HG03097 (cell line): ENCODE results near the gene MEAK7.

ENCODE experiments used
- ATAC-seq: cut with Tn5 transposase; IDR thresholded peaks from one replicate; pipeline ENCODE4 v1.9.1; 2021; ENCODE audit not compliant: unreplicated experiment, low FRiP score

Gene MEAK7

DNA sequence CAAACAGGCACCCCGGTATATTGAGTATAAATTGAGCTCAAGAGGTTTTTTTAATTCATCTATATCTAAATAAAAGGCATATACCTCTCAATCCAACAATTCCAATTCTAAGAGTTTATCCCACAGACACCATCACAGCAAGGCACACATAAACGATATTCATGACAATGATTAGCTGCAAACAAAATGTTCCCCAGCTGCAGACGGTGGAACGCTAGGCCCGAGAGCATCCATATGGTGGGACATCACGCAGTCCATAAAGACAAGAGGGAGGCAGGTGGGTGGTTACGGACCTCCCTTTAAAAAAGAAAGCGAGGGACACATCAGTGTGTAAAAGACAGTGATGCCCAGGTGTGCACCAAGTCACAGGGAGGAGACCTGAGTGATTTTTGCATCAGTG is 28.1 kb downstream of the MEAK7 start:
- ATAC-seq = no peak

DNA sequence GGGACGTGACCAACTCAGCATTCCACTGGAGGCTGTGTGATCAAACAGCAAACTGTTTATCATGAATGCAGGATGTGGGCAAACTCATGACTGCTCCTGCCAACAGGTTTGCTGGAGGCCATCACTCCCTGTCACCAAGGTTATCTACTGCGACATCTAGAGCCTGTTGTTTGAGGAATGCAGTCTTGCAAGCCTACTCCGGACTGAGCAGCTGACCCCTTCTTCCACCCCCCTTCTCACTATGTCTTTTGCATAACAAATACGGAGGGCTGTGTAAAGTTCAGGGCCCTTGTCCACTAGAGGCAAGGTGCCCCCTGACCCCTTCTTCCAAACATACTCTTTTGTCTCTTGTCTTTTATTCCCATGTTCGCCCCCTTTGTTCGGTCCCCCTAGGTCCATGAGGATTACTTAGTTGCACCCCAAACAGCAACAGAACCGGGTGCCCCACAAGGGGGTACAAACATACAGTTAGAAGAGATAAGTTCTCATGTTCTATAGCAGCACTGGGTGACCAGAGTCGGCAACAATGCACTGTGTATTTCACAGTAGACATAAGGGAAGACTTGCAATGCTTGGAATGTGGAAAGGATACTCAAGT is 28.7 kb downstream of the MEAK7 start:
- ATAC-seq = no peak

DNA sequence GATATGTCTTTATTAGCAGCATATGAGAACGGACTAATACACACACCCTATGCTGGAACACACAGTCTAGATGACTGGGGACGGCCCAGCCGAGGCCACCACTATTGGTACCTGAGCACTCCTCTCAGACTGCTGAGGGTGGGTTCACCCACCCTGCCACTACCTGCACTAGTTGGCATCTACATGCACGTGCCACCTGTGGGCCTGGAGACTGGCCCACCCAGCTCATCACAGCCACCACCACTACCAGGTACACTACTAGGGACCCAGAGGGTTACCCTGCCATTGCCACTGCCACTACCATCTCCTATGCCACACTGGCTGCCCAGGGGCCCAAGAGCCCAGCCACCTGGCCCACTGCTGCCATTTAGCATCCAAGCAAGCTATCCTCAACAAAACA is 32.5 kb downstream of the MEAK7 start:
- no peak for ATAC-seq

DNA sequence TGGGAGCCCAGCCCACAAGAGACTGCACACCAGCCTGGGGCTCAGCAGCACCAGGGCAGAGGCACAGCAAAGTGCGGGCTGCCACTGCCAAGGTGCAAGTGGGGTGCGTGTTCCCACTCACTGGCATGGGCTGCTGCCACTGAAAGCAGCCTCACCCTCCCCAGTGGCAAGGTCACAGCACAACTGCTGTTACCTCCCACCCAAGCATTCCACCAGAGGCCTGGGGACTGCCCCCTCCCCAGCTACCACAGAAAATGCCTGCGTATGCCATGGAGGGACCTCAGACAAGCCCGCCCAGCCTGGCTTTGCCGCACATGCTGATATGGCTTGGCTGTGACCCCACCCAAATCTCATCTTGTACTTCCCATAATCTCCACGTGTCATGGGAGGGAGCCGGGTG is 33.1 kb downstream of the MEAK7 start:
- no peak for ATAC-seq

DNA sequence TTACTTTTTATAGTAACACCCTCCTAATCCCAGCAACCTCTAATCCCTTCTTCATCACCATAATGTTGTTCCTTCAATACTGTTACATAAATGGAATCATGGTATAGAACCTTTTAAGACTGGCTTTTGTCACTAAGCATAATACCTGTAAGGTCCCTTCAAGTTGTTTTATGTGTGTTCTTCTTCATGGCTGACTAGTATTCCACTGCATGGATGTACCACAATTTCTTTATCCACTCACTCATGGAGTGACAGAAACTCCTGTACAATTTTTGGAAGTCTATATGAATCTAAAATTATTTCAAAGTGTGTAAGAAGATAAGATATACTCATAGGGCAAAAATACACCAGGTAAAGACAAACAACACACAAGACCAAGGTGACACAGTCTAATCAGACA is 36.8 kb downstream of the MEAK7 start:
- no peak for ATAC-seq

DNA sequence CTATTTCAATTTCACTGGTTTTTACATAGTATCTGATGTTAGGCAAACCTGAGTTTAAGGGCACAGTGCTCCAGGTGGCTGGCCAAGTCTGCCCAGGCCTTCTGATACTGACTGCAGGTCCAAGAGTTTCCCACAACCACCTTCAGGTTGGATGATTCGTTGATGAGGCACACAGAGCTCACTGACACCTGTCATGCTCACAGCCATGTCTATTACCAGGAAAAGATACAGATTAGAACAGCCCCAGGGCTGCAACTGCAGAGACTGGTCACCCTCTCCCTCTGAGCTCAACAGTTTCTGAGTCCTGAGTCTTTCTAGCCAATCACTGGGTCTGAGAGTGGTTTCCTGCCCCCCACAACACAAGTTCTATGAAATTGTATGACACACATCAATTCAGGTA is 37.2 kb downstream of the MEAK7 start:
- ATAC-seq = no peak

DNA sequence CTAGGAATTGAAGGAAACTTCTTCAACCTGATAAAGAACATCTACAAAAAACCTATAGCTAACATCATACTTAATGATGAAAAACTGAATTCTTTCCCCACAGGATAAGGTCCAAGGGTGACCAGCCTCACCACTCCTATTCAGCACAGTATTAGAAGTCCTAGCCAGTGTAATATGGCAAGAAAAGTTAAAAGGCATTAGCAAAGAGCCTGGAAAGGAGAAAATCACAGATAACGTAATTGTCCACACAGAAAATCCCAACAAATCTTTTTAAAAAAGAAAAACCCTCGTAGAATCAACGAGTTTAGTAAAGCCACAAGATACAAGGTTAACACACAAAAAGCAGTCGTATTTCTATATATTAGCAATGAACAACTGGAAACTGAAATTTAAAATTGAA is 37.8 kb downstream of the MEAK7 start:
- ATAC-seq = no peak

DNA sequence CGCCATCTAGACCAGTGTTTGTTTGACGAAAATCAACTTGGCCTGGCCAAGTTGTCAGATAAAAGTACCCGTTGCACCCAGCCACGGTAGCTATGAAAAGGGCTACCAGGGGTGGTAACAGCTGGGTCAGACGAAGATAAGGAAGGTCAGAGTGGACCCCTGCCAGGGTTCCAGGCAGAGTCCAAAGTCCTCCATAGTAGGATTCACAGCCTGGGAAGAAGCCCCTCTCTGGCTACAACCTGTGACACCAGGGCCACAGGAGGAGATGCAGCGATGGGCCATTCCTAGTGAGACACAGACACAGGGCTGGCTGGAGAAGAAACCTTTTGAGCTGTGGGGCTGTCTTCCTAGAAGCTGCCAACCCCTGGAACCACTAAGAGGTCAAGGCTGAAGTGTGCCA is 39.3 kb downstream of the MEAK7 start:
- no peak for ATAC-seq

DNA sequence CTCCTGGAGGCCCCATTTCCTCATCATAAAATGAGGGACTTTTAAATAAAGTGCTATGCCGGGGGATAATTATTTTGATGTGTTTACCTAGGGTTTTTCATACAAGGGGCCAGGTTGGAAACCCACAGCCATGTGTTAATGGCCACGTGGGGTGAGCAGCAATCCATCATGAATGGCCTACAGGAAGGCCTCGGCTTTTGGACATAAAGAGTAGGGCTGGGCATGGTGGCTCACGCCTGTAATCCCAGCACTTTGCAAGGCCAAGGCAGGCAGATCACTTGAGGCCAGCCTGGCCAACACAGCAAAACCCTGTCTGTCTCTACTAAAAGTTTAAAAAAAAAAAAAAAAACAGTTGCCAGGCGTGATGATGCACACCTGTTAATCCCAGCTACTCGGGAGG is 40.3 kb downstream of the MEAK7 start:
- ATAC-seq = no peak

DNA sequence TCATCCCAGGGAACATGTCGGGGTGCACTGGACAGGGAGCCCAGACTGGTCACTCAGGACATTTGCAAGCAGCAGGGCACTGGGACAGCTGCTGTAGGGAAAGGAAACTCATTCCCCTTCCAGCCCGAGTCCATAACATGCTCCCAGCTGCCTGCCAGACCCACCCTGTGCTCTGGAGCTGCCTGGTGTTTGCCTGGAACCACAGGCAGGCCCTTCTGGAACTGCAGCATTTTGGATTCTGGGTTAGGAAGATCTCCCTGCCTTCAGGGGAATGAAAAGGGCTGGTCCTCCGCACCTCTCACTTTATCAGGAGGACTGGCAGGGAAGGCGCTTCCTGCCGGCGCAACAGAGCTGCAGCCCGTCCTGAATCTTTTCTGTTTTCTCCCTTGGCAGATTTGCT is 41.2 kb downstream of the MEAK7 start:
- no peak for ATAC-seq

DNA sequence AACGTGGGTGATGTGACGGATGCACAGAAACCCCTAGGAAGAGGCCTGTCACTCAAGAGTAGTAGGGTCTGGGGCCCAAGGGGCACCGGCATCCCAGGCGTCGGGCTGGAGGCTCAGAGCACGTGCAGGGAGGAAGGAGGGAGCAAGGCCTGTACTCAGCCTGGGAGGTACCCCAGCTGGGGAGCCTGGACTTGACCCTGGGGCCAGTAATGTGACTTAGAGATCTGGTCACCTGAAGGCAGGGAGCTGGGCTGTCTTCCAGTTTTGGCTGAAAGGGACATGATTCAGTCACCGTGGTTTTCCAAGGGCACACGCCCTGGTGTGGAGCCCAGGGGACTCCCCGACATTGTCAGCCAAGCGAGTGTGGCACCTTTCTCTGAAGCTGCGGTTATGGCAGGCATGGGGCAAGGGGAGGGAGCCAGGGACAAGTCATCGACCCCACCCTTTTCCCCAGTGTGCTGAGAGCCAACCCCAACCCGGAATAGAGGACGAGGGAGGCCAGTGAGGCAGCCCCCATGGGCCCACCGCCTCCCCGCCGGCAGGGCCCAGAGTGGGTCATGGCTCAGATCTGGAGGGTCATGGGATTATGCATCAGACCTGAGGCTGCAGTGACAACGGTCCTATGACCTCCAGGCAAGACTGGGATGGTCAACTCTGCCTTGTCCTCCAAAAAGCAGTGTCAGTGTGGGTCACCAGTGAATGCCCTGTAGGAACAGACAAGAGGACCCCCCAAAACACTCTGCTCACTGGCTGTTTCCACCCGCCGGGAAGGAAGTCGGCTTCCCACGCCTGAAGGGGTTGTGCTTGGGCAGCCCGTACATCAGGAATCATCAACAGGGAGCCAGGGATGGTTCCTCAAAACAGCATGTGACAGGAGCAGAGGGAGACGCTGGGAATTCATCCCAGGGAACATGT is 41.9 kb downstream of the MEAK7 start:
- no peak for ATAC-seq

DNA sequence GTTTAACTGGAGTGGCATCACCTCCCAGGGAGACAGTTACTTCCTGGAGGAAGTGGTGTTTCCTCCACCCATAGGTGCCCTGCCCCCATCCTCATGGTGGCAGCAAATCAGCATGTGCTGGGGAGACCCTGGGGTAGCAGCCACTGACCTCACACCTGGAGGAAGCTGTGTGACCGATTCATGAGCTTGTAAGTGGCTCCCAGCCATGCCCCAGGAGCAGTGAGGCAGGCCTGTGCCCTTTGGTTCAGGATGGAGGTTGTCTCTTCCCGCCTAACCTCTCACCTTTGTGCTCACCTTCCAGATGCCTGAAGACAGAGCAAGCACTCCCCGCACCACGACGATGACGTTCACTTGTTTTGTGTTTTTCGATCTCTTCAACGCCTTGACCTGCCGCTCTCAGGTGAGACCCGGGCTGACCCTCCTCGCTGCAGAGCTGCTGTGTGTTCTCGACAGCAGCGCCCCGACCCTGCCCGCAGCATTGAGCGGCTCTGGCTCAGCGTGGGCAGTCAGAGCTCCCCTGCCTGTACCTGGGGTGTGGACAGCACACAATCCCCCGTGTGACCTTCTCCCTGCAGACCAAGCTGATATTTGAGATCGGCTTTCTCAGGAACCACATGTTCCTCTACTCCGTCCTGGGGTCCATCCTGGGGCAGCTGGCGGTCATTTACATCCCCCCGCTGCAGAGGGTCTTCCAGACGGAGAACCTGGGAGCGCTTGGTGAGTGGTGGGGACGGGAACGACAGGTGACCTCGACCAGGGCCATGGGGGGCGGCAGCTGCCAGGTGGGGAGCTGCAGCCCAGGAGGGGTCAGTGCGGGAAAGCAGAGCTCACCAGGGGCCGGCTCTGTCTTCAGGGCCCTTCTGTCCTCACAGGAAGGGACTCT is 42.8 kb downstream of the MEAK7 start:
- no peak for ATAC-seq

DNA sequence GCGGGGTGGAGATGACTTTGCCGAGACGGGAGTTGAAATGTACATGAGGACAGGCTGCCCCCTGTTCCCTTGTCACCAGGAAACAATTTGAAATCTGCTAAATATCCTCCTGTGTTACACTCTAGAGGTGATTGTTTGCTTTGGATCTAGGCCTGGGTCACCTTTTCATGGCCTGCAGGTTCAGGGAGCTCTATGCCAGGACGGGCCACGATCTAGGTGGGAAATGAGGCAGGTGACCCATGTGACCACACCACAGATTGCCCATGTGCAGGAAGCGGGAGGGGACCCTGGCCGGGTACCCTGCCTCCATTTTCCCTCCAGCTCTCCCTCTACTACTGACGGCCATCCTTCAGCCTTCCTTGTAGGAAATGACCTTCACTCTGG is 43.4 kb downstream of the MEAK7 start:
- no peak for ATAC-seq

DNA sequence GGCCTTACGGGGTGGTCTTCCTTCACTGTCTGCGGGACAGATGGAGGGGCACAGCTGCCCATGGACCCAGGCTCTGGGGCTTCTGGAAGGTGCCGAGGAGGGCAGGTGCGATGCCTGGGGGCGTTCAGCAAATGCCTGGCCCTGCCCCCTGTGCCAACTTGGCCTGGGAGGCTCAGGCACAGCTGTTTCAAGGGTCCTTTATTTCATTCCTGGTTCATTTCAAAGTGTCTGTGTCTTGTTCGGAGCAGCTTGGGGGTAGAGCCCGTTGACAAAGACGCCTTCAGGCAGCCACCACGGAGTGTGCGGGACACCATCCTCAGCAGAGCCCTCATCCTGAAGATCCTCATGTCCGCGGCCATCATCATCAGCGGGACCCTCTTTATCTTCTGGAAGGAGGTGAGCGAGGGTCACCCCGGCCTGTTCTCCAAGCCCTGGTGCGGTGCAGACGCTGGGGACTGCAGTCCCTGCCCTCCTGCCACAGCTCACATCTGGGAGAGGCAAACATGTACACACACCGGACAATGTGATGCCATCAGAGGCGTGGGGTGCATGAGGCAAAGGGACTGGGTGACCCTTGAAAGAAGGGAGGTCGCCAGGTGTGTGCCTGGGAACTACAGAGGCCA is 43.9 kb downstream of the MEAK7 start:
- no peak for ATAC-seq

DNA sequence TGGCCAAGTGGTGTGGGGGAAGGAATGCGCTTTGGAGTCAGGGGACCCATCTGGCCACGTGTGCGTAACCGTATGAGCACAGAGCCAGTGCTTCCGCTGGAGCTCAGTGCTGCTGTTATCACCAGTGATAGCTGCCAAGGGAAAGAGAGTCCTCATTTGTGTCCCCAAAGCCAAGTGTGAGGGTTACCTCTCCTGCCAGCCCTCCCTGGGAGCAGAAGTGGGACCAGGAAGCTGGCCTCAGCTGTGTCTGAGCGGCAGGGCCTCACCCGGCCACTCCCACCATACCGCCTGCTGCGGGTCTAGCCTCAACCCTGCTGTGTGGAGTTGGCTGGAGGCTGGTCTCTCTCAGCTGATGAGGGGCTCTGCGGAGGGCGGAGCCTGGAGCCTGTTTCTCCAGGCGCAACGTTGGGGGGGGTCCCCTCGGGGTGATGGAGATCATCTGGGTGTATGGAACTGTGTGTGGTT is 44.5 kb downstream of the MEAK7 start:
- ATAC-seq = no peak

DNA sequence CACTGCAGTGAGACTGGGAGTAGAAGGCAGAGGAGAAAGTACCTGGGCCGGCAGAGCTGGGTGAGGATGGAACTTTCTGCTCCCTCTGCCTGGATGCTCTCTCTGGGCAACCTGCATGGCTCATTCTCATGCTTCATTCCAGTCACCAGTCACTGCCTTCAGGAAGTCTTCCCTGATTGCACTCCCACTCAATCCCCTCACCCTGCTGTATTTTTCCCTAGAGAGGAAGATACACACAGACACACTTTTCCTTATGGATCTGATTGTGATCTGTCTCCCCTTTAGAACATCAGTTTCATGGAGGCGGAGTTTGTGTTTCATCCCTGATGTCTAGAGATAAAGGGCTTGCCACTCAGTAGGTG is 44.9 kb downstream of the MEAK7 start:
- no peak for ATAC-seq

DNA sequence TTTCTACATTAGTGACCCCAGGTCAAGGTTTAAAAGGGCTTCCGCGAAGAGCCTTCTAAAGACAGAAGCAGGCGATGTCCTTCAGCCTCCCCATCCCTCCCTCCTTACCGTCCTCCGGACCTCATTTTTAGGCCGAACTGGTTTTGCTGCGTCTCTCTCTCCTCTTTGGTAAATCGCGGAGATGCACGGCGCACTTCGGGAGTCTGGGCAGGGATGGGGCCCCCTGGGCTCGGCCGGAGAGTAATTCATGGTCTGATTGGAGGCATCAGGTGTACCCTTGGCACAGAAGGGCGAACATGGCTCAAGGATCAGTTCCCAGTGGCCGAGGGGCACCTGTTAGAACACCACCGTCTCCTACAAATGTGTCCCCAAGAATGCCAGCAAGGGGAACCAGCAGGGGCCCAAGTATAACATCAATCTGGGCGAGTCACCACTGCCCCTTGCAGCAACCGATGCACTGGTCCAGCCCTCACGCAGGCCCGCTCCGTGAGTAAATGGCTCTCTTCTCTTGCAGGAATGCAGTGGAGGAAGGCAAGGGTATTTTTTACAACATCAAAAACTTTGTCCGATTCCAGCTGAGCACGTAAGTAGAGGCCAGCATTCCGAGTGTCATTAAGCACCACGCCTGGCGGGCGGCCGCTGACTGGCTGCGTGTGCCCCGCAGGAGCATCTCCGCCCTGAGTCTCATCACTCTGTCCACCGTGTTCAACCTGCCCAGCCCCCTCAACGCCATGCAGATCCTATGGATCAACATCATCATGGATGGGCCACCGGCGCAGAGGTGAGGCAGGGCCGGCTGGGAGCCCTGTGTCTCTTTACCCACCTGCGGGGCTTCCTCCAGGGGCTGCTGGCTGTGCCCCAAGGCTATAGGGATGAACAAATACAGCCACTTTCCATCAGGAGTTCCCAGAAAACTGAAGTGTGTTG is 45.6 kb downstream of the MEAK7 start:
- ATAC-seq = no peak

DNA sequence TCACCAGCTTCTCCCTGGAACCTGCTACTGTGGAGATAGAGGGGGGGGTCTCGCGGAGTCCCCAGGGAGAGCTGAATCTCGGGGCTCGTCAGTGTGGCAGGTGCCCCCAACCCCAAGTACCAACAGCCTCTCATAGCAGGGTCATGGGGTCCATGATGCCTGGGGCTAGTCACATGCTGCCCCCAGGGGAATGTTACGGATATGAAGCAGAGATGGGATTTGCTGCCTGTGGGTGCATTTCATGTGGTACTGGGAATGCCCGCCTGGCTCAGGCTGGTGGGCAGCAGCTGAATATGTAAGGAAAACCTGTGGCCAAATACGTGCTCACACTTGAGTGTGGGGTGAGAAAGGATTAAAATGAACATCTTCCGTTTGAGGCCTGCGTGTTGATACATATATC is 49.4 kb downstream of the MEAK7 start:
- no peak for ATAC-seq
